Stimulated activated effector memory CD8-positive, alpha-beta T cell treated with anti-CD3 and anti-CD28 coated beads, Interleukin-12 subunit alpha, Interleukin-12 subunit beta, amount 100 ng/mL, for 72 hours (primary cell): ENCODE data around the gene ZKSCAN2.

Source experiments
- ATAC-seq: fragments of 150-1000 bp; cut with Tn5 transposase; 2 replicates; pipeline ENCODE4 v1.10.0; 2021
- DNase-seq, 2 donors: peaks; one replicate each; pipeline ENCODE4 v3.0.0; 2021 to 2022; ENCODE audit warnings: low spot score in 2 of 2
- H3K27ac Mint-ChIP-seq: one replicate; pipeline ENCODE4 v1.8.0; 2022; ENCODE audit warnings: mild to moderate bottlenecking, mixed read lengths
- H3K36me3 Mint-ChIP-seq: one replicate; pipeline ENCODE4 v1.8.0; 2022; ENCODE audit warnings: mild to moderate bottlenecking, mixed read lengths
- H3K4me1 Mint-ChIP-seq: one replicate; pipeline ENCODE4 v1.8.0; 2022; ENCODE audit warnings: mixed read lengths
- H3K4me3 Mint-ChIP-seq: one replicate; pipeline ENCODE4 v1.8.0; 2022; ENCODE audit warnings: mild to moderate bottlenecking, mixed read lengths
- H3K9me3 Mint-ChIP-seq: one replicate; pipeline ENCODE4 v1.8.0; 2022; ENCODE audit warnings: mixed read lengths

Gene ZKSCAN2

DNA sequence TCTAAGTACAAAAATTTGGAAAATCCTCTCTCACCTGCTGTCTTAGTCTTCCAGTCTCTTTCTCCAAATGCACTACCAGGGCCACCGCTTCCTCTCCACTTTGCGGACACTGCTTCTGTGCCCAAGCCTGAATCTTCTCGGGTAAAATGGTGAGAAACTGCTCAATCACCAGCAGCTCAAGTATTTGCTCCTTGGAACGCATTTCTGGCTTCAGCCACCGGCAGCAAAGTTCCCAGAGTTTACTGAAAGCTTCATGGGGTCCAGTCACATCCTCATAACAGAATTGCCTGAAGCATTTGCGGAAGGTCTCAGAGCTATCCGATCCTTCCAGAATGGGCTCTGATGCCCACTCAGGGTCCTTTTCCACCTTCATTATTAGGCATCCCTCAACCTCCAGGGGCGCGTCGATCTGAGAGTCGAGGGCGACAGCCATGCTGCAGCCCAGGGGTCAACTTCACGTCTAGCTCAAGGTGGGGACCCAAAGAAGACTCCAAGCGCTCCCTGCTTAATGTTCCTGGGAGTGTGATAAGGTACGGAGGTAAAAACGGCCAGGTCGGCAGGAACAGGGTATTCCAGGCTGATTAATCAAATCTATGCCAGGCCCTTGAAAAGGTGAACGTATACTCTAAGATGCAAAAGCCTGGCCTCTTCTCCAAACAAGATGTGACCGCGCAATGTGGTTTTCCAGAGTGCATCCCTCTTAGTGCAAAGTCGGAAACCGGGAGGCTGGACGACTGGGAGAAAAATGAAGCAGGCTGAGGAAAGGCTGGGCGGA lies 763 bp downstream of the ZKSCAN2 start:
- DNase-seq (peak in 1 of 2 donors; percentile 52), ATAC-seq (no peak)
- Mint-ChIP-seq H3K27ac (peak overlapping the region; percentile 99), H3K4me3 (peak overlapping the region; percentile 93), H3K9me3 (no peaks in the 10 kb centered on the region), H3K36me3 (peaks cover 54% of the 10 kb centered on the region), H3K4me1 (peaks cover 56% of the 10 kb centered on the region)

DNA sequence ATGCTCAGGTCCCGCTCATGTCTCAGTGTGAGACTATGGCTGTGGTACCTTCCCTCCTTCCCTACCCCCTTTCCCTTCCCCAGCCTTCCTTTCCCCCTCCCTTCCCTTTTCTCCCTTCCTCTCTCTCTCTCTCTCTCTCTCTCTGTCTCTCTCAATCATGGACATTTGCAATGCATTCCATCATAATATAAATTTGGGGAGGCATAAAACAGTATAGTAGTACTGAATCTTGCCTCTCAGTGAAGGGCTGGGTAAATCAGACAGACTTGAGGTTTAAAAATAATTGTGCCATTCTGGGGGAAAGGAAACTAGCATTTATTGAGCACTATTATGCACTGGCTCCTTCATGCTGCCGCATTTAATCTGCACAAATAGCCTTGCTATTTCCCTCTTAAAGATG lies 4.3 kb downstream of the ZKSCAN2 start:
- Mint-ChIP-seq H3K4me3 (no peak overlapping the region), H3K4me1 (peaks cover 29% of the 10 kb centered on the region), H3K36me3 (peaks cover 39% of the 10 kb centered on the region), H3K9me3 (no peaks in the 10 kb centered on the region), H3K27ac (peak overlapping the region; percentile 51)
- ATAC-seq (no peak), DNase-seq (no peak)

DNA sequence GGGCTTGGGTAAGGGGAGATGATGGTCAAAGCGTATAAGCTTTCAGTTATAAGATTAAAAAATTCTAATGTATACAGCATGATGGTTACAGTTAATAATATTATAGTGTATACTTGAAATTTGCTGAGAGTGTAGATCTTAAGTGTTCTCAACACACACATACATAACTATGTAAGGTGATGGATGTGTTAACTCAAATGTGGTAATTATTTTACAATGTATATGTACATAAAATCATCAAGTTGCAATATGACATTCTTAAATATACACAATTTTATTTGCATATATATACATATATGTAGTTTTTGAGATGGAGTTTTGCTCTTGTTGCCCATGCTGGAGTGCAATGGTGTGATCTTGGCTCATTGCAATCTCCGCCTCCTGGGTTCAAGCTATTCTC lies 7.2 kb downstream of the ZKSCAN2 start:
- ATAC-seq (no peak), DNase-seq (no peak)
- H3K4me1 Mint-ChIP-seq = peaks cover 10% of the 10 kb centered on the region
- H3K9me3 Mint-ChIP-seq = no peaks in the 10 kb centered on the region
- peaks cover 33% of the 10 kb centered on the region for H3K36me3 Mint-ChIP-seq
- H3K27ac Mint-ChIP-seq = no peak overlapping the region
- H3K4me3 Mint-ChIP-seq = no peak overlapping the region

GRCh38 chr16:25235991-25236390 lies 21.7 kb downstream of the ZKSCAN2 start:
- DNase-seq (no peak), ATAC-seq (no peak)
- Mint-ChIP-seq H3K36me3 (no peaks in the 10 kb centered on the region), H3K4me1 (no peaks in the 10 kb centered on the region), H3K9me3 (no peaks in the 10 kb centered on the region), H3K4me3 (no peak overlapping the region), H3K27ac (no peak overlapping the region)

- no peaks in the 10 kb centered on the region for H3K9me3 Mint-ChIP-seq
- H3K36me3 Mint-ChIP-seq = no peaks in the 10 kb centered on the region
- no peak overlapping the region for H3K4me3 Mint-ChIP-seq
- H3K27ac Mint-ChIP-seq = no peak overlapping the region
- DNase-seq (no peak), ATAC-seq (no peak)
- no peaks in the 10 kb centered on the region for H3K4me1 Mint-ChIP-seq
Observed at GRCh38 chr16:25228372-25228771, 29.3 kb downstream of the ZKSCAN2 start.

DNA sequence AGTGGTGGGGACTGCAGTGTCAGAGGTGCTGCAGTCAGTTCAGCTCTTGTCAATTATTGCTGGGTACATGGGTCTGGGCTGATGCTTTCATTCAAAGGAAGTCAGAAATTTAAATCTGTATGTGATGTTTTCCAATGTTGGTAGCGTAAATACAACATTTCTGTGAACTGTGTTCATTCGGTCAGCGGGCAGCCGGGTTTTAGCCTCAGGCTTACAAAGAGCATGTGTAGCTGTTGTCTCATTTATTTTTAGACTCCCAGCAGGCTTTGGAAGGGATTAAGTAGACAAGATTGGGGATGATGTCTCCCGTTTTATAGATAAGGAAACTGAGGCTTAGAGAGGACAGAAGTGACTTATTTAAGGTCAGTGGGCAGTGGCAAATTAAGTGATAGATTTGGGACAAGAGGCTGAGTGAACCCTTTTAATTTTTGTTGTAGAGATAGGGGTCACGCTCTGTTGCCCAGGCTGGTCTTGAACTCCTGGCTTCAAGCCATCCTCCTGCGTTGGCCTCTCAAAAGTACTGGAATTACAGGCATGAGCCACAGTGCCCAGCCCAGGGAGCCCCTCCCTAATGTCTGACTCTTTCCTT lies 32.8 kb downstream of the ZKSCAN2 start:
- Mint-ChIP-seq H3K36me3 (no peaks in the 10 kb centered on the region), H3K9me3 (no peaks in the 10 kb centered on the region), H3K4me3 (no peak overlapping the region), H3K4me1 (no peaks in the 10 kb centered on the region), H3K27ac (no peak overlapping the region)
- DNase-seq = no peak
- no peak for ATAC-seq

DNA sequence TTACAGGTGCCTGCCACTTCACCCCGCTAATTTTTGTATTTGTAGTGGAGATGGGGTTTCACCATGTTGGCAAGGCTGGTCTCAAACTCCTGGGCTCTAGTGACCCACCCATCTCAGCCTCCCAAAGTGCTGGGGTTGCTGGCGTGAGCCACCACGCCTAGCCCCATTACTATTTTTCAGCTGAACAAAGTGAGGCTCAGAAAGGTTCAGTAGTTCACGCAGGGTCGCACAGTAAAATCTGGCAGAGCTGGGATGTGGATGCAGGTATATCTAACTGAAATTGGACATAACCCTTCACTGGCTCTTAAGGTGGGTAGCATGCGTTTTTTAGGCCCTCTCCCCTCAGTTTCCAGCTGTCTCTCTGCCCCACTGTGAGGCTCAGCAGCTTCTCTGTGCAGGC lies 33.7 kb downstream of the ZKSCAN2 start:
- H3K36me3 Mint-ChIP-seq = no peaks in the 10 kb centered on the region
- no peak overlapping the region for H3K4me3 Mint-ChIP-seq
- H3K9me3 Mint-ChIP-seq = no peaks in the 10 kb centered on the region
- no peak overlapping the region for H3K27ac Mint-ChIP-seq
- ATAC-seq (no peak), DNase-seq (no peak)
- H3K4me1 Mint-ChIP-seq = no peaks in the 10 kb centered on the region

- Mint-ChIP-seq H3K4me1 (no peaks in the 10 kb centered on the region), H3K27ac (no peak overlapping the region), H3K4me3 (no peak overlapping the region), H3K9me3 (no peaks in the 10 kb centered on the region), H3K36me3 (no peaks in the 10 kb centered on the region)
- ATAC-seq (no peak), DNase-seq (no peak)
Observed at GRCh38 chr16:25222959-25223358, 34.7 kb downstream of the ZKSCAN2 start.

DNA sequence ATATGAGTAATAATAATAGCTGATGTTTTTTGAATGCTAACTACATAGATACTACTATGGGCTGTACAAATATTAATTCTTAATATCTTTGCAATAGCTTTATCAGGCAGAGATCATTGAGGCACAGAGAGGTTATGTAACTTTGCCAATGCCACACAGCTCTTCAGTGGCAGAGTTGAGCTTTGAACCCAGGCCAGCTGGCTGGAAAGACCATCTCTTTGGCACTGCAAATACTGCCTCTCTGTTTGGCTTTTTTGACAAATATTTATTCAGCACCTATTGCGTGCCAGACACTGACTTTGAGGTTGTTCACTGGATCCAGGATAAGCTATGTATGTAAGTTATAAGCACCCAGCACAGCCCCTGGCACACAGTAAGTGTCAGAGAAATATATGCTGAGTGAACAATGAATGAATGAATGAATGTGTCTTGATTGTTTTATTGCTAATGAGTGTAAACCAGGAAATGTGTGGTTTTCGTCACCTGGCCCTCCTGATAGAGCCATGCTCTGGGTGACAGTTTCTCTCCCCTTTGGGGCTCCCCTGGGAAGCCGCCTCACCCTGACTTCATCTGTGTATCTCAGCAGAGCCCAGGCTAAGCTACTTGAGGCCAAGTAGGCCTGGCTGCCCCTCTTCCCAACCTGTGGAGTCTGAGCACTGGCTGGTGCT lies 38.4 kb downstream of the ZKSCAN2 start:
- Mint-ChIP-seq H3K4me3 (no peak overlapping the region), H3K27ac (no peak overlapping the region), H3K9me3 (no peaks in the 10 kb centered on the region), H3K36me3 (no peaks in the 10 kb centered on the region), H3K4me1 (no peaks in the 10 kb centered on the region)
- no peak for ATAC-seq
- no peak for DNase-seq

DNA sequence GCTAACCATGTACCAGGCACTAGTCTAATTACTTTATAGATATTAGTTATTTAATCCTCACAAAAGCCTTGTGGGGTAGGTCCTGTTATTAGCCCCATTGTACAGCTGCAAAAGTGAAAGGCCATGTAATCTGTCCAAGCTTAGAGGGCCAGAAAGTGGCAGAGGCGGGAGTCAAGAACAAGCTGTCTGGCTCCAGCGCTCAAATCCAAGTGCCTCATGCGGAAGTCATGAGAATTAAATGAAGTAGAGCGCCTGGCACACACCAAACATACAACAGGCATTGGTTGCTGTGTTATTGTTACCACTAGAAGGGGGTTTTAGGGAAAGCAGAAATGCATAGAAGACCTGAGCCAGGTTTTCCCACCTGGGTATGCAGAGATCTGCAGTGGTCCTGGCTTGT lies 39.7 kb downstream of the ZKSCAN2 start:
- Mint-ChIP-seq H3K36me3 (no peaks in the 10 kb centered on the region), H3K27ac (no peak overlapping the region), H3K4me1 (no peaks in the 10 kb centered on the region), H3K9me3 (no peaks in the 10 kb centered on the region), H3K4me3 (no peak overlapping the region)
- ATAC-seq = no peak
- no peak for DNase-seq

DNA sequence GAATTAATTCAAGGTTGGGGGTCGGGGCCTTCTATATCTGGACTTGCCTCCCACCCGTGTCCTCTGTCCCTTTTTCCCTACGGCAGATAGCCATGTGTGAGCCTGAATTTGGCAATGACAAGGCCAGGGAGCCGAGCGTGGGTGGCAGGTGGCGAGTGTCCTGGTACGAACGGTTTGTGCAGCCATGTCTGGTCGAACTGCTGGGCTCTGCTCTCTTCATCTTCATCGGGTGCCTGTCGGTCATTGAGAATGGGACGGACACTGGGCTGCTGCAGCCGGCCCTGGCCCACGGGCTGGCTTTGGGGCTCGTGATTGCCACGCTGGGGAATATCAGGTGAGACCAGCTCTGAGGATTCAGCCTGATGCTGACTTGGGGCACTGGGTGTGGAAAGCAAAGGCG lies 40.5 kb downstream of the ZKSCAN2 start:
- no peaks in the 10 kb centered on the region for H3K36me3 Mint-ChIP-seq
- H3K27ac Mint-ChIP-seq = no peak overlapping the region

GRCh38 chr16:25213709-25214397 lies 43.8 kb downstream of the ZKSCAN2 start:
- no peaks in the 10 kb centered on the region for H3K4me1 Mint-ChIP-seq
- H3K36me3 Mint-ChIP-seq = no peaks in the 10 kb centered on the region
- no peak for ATAC-seq

More for the DNA sequence above, 40.5 kb downstream of the ZKSCAN2 start:
- Mint-ChIP-seq H3K4me3 (no peak overlapping the region), H3K9me3 (no peaks in the 10 kb centered on the region), H3K4me1 (no peaks in the 10 kb centered on the region)
- ATAC-seq (no peak), DNase-seq (no peak)

GRCh38 chr16:25212636-25213035 lies 45.0 kb downstream of the ZKSCAN2 start:
- Mint-ChIP-seq H3K27ac (peak overlapping the region; percentile 26), H3K9me3 (no peaks in the 10 kb centered on the region), H3K4me1 (no peaks in the 10 kb centered on the region), H3K4me3 (no peak overlapping the region), H3K36me3 (no peaks in the 10 kb centered on the region)
- no peak for DNase-seq
- no peak for ATAC-seq

More at GRCh38 chr16:25213709-25214397, 43.8 kb downstream of the ZKSCAN2 start:
- DNase-seq = no peak
- Mint-ChIP-seq H3K4me3 (no peak overlapping the region), H3K9me3 (no peaks in the 10 kb centered on the region), H3K27ac (no peak overlapping the region)

DNA sequence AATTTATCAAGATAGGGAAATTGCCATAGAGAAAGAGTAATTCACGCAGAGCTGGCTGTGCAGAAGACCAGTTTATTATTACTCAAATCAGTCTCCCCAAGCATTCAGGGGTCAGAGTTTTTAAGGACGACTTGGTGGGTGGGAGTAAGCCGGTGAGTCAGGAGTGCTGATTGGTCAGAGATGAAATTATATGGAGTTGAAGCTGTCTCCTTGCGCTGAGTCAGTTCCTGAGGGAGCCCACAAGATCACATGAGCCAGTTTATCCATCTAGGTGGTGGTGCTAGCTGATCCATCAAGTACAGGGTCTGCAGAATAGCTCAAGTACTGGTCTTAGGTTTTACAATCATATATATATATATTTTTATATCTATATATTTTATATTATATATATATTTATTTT lies 46.9 kb downstream of the ZKSCAN2 start:
- Mint-ChIP-seq H3K9me3 (no peaks in the 10 kb centered on the region), H3K4me3 (no peak overlapping the region), H3K4me1 (no peaks in the 10 kb centered on the region), H3K36me3 (no peaks in the 10 kb centered on the region), H3K27ac (no peak overlapping the region)
- DNase-seq (no peak), ATAC-seq (peak; percentile 73)

DNA sequence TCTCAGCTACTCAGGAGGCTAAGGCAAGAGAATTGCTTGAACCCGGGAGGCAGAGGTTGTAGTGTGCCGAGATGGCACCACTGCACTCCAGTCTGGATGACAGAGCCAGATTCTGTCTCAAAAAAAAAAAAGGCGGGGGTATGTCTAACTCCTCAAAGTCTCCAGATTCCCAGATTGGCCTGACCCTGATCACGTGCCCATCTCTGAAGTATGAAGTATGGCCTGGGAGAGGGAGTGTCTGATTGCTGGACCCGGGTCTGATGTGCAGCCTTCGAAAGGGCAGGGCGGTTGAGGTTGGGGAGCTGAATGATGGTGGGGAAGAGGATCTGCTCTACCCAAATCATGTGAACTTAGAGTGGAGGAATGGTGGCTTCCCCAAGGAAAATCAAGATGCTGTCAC lies 58.2 kb downstream of the ZKSCAN2 start:
- Mint-ChIP-seq H3K9me3 (no peaks in the 10 kb centered on the region), H3K4me1 (no peaks in the 10 kb centered on the region), H3K27ac (no peak overlapping the region), H3K4me3 (no peak overlapping the region), H3K36me3 (no peaks in the 10 kb centered on the region)
- ATAC-seq (no peak), DNase-seq (no peak)
